GM19438 (cell line): ENCODE data around the gene PIEZO1.

ENCODE experiments used
- ATAC-seq: cut with Tn5 transposase; IDR thresholded peaks from one replicate; pipeline ENCODE4 v1.9.1; 2021; ENCODE audit warnings: low read depth; ENCODE audit not compliant: unreplicated experiment

The PIEZO1 gene

GRCh38 chr16:88723507-88723887 lies 61.5 kb downstream of the PIEZO1 start:
- ATAC-seq, result no peak

- no peak for ATAC-seq
Measured at GRCh38 chr16:88722784-88723506, 62.1 kb downstream of the PIEZO1 start.

DNA sequence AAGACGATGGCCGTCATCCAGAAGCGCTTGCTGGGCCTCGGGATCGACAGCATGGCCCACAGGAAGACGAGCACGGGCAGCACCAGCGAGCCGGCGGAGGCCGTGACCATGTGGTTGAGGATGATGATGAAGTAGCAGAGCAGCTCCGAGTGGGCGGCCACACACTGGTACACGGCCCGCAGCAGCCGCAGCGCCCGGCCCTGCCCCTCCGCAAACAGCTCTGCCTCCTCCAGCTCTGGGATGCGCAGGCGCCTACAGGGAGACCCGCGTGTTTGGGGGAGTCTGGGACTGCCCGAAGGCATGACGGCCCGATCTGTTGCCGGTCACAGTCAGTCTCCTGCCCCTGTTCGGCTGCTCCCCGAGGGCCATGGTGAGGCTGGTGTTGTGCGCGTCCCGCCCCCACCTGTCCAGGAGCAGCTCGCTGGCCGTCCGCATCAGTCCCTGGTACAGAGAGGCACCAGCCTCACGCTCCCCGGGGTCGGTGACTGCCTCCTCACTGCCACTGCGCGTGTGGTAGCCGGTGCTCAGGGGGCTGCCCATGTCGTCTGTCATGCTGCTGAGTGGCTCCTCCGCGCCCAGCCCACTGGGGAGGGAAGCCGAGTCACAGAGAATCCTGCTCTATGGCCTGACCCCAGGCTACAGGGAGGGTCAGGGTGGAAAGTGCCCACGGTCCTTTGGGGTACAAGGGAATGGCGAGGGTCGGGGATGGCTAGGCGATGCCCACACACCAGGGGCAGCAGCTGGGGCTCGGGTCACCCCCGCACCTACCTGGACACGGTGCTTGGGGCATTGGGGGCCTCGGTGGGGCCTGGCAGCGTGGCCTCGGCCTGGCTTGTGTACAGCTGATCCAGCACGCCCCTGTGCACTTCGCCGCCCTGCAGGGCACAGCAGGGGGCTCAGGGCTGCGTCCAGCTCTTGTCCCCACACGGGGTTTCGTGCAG lies 62.9 kb downstream of the PIEZO1 start:
- no peak for ATAC-seq

DNA sequence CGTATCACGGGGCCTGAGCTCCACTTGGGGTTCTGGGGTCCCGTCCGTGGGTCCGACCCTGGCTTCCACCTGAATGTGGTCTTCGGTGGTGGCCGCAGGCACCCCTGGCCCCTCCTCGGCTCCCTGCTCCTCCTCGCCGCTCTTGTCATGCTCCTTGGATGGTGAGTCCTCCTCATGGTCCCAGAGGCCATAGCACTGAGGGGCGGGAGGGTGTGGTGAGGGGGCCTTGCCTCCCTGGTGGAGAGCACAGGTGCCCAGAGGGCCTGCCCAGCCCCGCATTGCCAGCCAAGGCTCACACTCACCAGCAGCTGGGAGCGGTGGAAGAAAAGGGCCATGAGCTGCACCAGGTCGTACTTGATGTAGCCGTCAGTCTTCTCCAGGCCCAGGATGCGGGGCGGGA lies 63.8 kb downstream of the PIEZO1 start:
- ATAC-seq, result no peak

GRCh38 chr16:88720396-88720970 lies 64.5 kb downstream of the PIEZO1 start:
- ATAC-seq, result no peak

- no peak for ATAC-seq
Measured at GRCh38 chr16:88719933-88720296, 65.1 kb downstream of the PIEZO1 start.

GRCh38 chr16:88719267-88719932 lies 65.6 kb downstream of the PIEZO1 start:
- ATAC-seq, result no peak

- ATAC-seq, result no peak
Measured at GRCh38 chr16:88718178-88718577, 66.8 kb downstream of the PIEZO1 start.

DNA sequence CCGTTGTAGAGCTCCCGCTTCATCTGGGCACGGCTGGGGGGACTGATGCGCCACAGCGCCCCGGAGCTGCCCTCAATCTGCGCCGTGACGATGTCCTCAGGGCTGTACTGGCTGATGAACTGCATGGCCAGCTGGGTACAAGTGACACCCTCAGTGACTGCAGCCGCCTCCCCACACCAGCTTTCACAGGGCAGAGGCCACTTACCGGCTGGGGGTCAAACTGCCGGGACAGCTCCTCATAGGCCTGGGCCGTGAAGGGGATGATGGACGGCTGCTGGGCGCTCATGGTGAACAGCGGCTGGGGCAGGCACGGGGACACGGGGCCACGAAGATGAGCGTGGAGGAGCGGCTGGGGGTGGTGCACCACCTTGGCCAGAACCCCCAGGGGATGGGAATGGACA lies 68.4 kb downstream of the PIEZO1 start:
- ATAC-seq, result no peak

- ATAC-seq, result no peak
Measured at GRCh38 chr16:88716201-88716600, 68.8 kb downstream of the PIEZO1 start.

DNA sequence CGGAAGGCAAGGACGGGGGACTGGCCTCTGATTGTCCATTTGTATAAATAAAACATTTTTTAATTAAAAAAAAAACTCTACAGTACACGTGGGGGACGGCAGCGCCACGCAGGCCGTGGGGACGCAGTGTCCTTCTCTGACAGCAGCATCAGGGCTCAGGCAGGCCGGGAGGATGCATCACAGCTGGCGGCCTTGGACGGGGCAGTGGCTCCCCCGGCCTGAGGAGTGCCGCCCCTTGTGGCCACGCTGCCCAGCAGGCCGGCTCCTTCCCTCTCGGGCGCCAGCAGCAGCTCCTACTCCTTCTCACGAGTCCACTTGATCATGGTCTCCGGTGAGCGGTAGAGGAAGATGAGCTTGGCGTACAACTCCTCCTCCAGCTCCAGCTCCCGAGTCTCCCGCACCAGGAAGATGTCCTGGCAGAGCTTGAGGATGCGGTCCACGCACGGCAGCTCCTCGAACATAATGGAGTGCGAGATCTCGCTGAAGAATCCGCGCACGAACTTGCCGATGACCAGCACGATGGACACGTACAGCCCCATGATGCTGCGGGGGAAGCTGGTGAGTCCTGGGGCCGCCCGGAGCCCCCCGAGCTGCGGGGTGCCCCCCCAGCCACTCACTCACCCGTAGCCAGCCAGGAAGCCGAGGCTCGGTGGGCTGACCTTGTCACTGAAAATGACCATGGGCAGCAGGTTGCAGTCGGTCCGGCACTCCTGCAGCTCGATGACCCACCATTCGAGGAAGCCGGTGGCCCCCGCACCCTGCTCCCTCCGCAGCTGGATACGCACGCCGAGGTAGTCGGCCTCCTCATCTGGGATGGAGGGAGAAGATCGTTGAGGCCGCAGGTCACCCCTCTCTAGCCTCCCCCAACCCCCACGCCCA lies 69.5 kb downstream of the PIEZO1 start:
- ATAC-seq, result no peak

DNA sequence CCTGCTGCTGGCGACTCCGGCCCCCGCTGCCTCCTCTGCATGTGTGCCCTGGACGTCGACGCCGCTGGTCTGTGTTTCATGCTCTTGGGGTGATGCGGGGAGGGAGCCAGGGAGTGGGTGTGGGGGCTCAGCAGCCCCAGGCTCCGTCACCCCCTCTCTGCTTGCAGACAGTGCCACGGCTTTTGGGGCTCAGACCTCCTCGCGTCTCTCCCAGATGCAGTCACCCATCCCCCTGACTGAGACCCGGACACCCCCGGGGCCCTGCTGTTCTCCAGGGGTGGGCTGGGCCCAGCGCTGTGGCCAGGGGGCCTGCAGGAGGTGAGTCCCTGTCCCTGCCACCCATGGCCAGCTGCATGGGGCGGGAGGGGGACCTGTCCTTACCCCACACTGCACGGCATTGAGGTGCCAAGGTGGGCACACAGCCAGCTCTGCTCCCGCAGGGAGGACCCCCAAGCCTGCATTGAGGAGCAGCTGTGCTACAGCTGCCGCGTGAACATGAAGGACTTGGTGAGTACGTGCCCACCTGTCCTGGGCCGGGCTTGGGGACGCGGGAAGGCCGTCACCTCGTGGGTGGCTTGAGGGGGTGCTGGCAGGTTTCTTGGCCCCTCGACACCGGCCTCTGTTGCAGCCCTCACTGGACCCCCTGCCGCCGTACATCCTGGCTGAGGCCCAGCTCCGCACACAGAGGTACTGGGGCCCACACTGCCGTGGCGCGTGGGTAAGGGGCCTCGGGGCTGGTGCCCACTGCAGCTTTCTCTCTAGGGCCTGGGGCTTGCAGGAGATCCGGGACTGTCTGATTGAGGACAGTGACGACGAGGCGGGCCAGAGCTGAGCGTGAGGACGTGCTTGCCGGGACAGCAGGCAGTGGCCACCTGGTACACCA lies 70.4 kb downstream of the PIEZO1 start:
- no peak for ATAC-seq

DNA sequence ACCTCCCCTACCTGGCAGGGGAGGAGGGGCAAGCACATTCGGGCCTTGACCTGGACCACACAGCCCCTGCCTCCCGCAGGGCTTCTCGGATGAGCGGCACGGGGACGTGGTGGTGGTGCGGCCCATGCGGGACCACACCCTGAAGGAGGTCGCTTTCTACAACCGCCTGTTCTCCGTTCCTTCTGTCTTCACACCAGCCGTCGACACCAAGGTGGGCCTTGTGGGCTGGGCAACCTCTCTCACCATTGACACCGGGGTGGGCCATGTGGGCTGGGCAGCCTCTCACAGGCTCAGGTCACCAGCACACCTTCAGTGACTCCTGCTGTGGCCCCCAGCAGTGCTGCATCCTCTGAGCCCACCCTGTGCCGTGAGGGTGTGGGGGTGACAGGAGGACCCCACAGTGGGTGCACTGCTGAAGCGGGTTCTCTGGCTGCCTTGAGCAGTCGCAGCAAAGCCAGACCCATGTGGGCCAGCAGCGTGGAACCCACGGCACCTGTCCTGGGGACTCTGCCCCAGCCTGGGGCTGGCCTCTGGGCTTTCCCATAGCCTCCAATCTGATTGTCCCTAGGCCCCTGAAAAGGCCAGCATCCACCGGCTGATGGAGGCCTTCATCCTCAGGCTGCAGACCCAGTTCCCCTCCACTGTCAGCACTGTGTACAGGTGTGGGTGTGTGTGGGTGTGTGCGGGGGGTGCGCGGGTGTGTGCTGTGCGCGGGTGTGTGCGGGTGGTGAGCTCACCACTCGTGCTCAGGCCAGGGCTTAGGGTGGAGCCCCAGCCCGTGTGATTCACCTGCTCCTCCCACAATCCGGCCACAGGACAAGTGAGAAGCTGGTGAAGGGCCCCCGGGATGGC lies 71.2 kb downstream of the PIEZO1 start:
- no peak for ATAC-seq

GRCh38 chr16:88713054-88713453 lies 72.0 kb downstream of the PIEZO1 start:
- ATAC-seq, result no peak

DNA sequence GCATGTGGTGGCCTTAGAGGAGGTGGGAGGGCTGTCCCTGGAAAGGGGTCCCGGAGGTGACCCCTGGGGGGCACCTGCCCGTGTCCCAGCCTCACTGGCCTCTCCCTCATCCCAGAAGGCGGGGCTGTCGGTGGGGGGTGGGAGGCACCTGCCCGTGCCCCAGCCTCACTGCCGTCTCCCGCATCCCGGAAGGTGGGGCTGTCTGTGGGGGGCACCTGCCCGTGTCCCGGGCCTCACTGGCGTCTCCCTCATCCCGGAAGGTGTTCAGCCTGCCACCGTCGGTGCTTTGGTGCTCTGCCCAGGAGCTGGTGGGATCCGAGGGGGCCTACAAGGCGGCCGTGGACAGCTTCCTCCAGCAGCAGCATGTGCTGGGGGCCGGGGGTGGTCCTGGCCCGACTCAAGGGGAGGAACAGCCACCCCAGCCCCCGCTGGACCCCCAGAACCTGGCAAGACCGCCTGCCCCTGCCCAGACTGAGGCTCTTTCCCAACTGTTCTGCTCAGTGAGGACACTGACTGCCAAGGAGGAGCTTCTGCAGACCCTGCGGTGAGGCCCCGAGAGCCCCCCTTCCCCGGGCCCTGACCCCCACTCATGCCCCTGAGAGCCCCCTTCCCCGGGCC lies 72.5 kb downstream of the PIEZO1 start:
- no peak for ATAC-seq

DNA sequence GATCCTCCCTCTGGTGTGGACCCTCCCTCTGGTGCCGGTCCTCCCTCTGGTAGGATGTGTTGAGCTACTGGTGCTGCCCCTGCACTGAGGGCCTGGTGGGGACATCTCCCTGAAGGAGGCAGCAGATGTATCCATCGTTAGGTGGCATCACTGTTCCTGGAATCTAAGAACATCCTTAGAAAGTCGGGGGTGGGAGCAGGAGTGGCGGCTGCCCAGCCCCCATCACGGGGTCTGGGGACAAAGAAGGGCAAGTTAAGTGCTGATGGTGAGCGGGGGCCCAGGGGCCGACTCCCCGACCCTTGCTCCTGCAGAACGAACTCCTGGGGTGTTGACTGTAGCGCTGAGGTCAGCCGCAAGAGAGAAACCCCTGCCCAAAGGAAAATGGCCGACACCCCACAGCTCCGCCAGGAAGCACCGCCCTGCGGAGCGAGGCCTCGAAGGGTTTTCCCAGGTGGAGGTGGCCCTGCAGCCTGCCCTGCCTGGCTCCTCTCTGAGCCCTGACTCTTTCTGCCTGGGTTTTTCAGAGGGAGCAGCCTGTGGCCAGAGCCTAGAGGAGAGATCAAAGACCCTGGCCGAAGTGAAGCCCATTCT lies 73.2 kb downstream of the PIEZO1 start:
- ATAC-seq, result no peak

DNA sequence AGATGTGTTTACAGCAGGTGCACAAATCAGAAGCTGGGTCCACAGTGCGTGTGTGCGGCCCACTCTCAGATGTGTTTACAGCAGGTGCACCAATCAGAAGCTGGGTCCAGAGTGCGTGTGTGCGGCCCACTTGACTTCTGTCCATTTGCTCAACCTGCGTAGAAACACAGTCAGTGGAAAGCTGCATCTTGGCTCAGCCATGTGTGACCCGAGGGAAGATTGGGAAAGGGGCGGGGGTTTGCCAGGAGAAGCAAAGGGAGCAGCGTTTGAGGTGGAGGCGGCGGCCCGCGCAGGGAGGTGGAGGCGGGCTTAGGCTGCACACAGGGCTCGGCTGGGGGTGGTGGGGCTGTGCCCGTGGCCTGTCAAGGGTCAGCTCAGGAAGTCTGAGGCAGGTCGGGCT lies 74.5 kb downstream of the PIEZO1 start:
- ATAC-seq, result no peak
